SU-DHL-6 (cell line): ENCODE results near the gene KRTAP27-1.

ENCODE experiments used
- EZH2phosphoT487 ChIP-seq: fragments of 200-600 bp; sonication (generic), shearing (Covaris generic); conservative IDR thresholded peaks from 2 replicates; pipeline ENCODE4 v1.6.1; 2018; ENCODE audit warnings: mild to moderate bottlenecking, antibody characterized with exemption, low read length, moderate library complexity, mixed read lengths
- TF ChIP-seq, protein P1 (sequence below): fragments of 200-600 bp; sonication (generic); IDR thresholded peaks from one replicate; pipeline ENCODE4 v1.5.1; 2017; ENCODE audit warnings: antibody characterized with exemption, mild to moderate bottlenecking, low read length, moderate library complexity; ENCODE audit not compliant: insufficient read depth, poor library complexity, severe bottlenecking

DNA sequence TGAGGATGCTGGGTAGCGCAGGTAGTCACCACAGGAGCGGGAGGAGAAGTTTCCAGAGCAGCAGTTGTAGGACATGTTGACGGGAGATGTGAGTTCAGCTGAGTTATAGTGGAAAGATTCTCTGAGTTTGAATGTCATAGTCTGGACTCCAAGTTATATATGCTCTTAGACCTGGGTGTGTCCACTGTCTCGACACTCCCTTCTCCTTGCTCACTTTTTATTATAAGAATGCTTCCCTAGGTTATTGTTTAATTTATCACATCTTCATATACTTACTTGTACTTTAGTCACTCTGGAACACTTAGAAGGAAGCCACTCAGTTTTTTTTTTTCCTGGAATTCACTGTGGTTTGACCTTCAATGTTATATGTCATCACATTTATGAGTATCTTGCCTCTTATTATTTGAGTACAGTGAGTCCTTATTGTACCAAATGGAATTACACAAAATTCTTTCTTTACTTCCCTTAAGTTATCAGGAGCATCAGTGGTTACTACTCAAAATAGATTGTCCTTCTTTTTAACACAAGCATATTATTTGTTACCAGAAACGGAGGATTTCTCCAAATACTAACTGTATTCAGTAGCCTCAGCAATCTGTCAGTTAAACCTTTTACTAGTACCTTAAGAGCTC, 34.8 kb upstream of the KRTAP27-1 start, which contains the start of gene KRTAP13-2:
- TF ChIP-seq, protein P1, sequence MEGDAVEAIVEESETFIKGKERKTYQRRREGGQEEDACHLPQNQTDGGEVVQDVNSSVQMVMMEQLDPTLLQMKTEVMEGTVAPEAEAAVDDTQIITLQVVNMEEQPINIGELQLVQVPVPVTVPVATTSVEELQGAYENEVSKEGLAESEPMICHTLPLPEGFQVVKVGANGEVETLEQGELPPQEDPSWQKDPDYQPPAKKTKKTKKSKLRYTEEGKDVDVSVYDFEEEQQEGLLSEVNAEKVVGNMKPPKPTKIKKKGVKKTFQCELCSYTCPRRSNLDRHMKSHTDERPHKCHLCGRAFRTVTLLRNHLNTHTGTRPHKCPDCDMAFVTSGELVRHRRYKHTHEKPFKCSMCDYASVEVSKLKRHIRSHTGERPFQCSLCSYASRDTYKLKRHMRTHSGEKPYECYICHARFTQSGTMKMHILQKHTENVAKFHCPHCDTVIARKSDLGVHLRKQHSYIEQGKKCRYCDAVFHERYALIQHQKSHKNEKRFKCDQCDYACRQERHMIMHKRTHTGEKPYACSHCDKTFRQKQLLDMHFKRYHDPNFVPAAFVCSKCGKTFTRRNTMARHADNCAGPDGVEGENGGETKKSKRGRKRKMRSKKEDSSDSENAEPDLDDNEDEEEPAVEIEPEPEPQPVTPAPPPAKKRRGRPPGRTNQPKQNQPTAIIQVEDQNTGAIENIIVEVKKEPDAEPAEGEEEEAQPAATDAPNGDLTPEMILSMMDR: no peak
- no peak for TF ChIP-seq EZH2phosphoT487
